ENCODE measurements around the gene TET3.

Gene TET3

DNA sequence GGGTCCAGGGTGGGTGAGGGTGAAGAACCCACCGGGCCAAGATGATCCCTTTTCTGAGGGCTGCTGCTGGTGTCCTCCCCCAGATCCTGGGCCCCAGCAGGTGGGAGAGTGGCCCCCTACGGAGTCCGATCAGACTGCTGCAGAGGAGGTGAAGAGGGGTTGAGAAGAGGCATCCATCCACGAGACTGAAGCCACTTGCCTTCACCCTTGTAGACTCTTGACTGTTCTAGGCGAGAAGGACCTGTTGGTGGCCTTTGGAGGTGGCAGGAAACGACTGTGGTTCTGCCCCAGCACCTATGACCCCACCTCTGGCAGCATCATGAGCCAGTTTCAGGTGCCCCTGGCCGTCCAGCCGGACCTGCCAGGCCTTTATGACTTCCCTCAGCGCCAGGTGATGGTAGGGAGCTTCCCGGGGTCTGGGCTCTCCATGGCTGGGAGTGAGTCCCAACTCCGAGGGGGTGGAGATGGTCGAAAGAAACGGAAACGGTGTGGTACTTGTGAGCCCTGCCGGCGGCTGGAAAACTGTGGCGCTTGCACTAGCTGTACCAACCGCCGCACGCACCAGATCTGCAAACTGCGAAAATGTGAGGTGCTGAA lies 1.5 kb downstream of the TET3 start:
- H3K4me3 Mint-ChIP-seq, result peak overlapping the region; percentile 82
- H3K27ac Mint-ChIP-seq, result peak overlapping the region; percentile 86
- H3K9me3 Mint-ChIP-seq, result peaks cover 4% of the 10 kb centered on the region
- no peaks in the 10 kb centered on the region for H3K27me3 Mint-ChIP-seq (ENCODE audit: low read depth)
- no peak for DNase-seq (ENCODE audit: low spot score)
- peaks cover 41% of the 10 kb centered on the region for H3K36me3 Mint-ChIP-seq (ENCODE audit: low read depth)
- H3K4me1 Mint-ChIP-seq (ENCODE audit: low read depth), result peaks cover 57% of the 10 kb centered on the region

DNA sequence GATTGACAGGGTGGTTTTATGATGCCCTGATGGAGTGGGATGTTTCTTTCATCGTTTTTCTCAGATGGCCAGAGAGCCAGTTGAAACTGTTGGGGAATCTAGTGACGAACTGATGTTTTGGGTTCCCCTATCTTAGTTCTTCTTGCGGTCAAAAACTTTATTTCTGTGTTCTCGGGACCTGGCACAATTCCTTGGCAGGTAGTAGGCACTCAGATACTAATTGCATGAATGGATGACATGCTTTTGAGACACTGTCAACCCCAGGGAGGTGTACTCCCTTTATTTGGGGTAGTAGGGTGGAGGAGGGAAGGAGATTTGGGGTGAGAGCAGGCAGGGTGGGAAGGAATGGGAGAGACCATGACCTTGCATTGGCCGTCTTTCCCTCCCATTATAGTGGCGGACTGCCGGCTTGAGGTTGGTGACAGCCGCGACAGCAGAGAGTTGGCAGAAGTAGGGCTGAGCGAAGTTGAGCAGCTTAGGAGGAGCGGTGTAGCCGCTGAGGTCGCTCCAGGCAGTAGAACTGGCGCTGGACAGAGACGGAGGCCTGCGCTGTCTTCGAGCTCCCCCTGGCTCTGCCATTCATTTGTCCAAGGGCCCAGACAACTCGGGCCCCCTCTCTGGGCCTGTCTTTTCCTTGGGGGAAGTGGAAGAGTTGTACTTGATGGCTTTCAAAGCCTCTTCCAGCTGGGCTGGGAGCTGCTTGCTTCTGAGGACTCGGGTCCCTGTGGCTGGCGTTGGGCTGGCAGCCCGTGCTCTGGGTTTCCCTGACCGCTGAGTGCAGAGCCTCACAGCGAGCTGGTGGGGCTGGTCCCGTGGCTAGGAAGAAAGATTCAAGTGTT lies 2.6 kb downstream of the TET3 start:
- Mint-ChIP-seq H3K4me1 (ENCODE audit: low read depth) (peaks cover 54% of the 10 kb centered on the region), H3K27ac (peak overlapping the region; percentile 62), H3K36me3 (ENCODE audit: low read depth) (peaks cover 50% of the 10 kb centered on the region), H3K27me3 (ENCODE audit: low read depth) (no peaks in the 10 kb centered on the region), H3K9me3 (peaks cover 9% of the 10 kb centered on the region), H3K4me3 (peak overlapping the region; percentile 82)
- DNase-seq (ENCODE audit: low spot score), result peak; percentile 48

DNA sequence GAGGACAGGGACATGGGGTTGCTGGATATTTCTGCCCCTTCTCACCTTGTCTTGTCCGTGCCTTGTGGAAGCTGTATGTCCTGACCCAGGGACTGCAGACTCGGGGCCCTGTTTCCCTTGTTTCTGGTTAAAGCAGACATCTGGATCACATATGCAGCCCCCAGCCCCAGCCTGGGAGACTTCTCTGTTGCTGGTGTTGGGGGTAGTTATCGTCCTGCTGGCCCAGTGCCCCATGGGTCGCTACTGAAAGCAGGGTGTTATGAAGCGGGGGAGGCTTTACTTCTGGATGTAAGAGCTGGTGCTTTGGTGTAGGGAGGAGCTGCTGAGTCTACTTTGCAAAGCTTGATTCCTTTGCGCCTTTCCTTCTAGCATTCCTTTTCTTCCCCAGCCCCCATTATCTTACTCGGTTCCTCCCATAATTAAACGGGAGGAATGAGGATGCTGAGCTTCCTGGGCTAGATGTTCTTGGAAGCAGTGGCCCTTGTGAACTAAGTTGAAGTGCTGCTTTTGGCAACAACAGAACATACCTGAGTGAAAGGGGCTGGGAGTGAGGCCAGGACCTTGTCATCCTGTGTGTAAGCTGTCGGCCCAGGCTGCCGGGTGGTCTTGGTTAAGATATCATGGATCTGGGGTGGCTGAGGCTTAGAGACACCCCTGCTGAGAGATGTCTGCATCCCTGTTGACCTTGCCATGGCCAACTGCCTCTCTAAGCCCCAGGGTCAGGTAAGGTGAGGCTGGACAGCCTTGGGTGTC lies 3.4 kb downstream of the TET3 start:
- Mint-ChIP-seq H3K36me3 (ENCODE audit: low read depth) (peaks cover 54% of the 10 kb centered on the region), H3K4me1 (ENCODE audit: low read depth) (peaks cover 48% of the 10 kb centered on the region), H3K4me3 (peak overlapping the region; percentile 82), H3K27ac (peak overlapping the region; percentile 18), H3K27me3 (ENCODE audit: low read depth) (no peaks in the 10 kb centered on the region), H3K9me3 (peaks cover 9% of the 10 kb centered on the region)
- no peak for DNase-seq (ENCODE audit: low spot score)

DNA sequence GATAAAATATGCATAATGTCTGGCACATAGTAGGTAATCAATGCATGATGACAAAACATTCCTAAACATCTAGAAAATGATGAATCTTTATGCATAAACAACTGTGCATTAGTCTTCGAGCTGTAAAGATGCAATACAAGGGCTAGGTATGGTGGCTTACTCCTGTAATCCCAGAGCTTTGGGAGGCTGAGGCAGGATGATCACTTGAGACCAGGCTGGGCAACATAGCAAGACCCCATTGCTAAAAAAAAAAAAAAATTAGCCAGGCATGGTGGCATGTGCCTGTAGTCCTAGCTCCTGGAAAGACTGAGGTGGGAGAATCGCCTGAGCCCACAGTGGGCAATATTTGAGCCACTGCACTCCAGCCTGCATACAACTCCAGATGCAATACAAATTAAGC lies 5.3 kb downstream of the TET3 start:
- Mint-ChIP-seq H3K36me3 (ENCODE audit: low read depth) (peaks cover 61% of the 10 kb centered on the region), H3K4me3 (no peak overlapping the region), H3K27me3 (ENCODE audit: low read depth) (no peaks in the 10 kb centered on the region), H3K9me3 (peaks cover 9% of the 10 kb centered on the region), H3K27ac (no peak overlapping the region), H3K4me1 (ENCODE audit: low read depth) (peaks cover 52% of the 10 kb centered on the region)
- no peak for DNase-seq (ENCODE audit: low spot score)

DNA sequence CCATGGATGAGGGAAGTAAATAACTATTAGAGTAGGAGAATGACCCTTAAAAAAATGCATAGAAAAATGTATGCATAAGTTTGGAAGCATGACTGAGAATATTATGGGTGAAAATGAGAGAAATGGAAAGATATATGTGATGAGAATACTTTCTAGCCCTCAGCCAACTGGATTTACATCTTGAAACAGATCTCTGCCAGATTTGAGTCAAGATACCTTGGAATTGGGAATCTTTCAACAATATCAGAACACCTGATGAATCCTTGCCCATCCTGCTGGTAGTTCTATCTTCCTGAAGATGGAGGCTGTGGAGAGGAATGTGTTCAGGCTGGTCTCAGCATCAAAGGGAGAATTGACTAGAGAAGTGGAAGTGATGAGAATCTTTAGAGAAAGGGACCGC lies 5.8 kb downstream of the TET3 start:
- no peak overlapping the region for H3K27ac Mint-ChIP-seq
- H3K27me3 Mint-ChIP-seq (ENCODE audit: low read depth), result no peaks in the 10 kb centered on the region
- peaks cover 9% of the 10 kb centered on the region for H3K9me3 Mint-ChIP-seq
- no peak for DNase-seq (ENCODE audit: low spot score)
- H3K4me1 Mint-ChIP-seq (ENCODE audit: low read depth), result peaks cover 52% of the 10 kb centered on the region
- peaks cover 61% of the 10 kb centered on the region for H3K36me3 Mint-ChIP-seq (ENCODE audit: low read depth)
- no peak overlapping the region for H3K4me3 Mint-ChIP-seq

DNA sequence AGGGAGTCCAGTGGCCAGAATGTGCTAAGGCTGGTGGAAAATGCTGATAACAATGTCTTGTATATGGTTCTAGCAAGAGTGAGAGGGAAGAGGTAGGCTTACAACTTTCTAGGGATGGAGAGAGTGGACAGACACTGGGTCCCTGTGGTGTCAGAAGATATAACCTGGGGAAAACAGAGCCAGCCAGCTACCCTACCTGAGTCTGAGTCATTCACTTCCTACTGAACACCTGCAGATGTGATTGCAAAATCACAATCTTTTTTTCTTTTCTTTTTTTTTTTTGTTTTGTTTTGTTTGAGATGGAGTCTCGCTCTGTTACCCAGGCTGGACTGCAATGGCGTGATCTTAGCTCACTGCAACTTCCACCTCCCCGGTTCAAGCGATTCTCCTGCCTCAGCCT lies 7.3 kb downstream of the TET3 start:
- Mint-ChIP-seq H3K4me1 (ENCODE audit: low read depth) (peaks cover 42% of the 10 kb centered on the region), H3K27me3 (ENCODE audit: low read depth) (no peaks in the 10 kb centered on the region), H3K36me3 (ENCODE audit: low read depth) (peaks cover 51% of the 10 kb centered on the region), H3K9me3 (peaks cover 9% of the 10 kb centered on the region), H3K4me3 (peak overlapping the region; percentile 14), H3K27ac (no peak overlapping the region)
- DNase-seq (ENCODE audit: low spot score), result no peak

DNA sequence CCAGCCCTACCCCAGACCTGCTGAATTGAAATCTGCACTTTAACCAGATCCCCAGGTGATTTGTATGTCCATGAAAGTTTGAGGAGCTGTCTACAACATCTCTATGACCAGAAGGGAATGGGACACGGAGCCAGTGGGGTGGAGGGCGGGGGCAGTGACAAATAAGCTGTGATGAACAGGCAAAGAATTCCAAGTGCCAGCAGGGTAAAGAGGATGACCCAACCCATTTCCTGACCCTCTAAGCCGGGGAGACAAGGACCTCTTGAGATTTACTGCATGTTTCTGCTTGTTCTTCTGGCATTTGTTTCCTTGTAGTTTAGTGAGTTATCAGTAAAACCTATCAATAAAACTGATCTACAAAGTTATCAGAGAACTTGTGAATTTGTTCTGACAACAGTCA lies 8.7 kb downstream of the TET3 start:
- H3K4me3 Mint-ChIP-seq, result peak overlapping the region; percentile 1
- no peak for DNase-seq (ENCODE audit: low spot score)
- peak overlapping the region; percentile 11 for H3K27ac Mint-ChIP-seq
- H3K27me3 Mint-ChIP-seq (ENCODE audit: low read depth), result no peaks in the 10 kb centered on the region
- peaks cover 41% of the 10 kb centered on the region for H3K4me1 Mint-ChIP-seq (ENCODE audit: low read depth)
- peaks cover 9% of the 10 kb centered on the region for H3K9me3 Mint-ChIP-seq
- peaks cover 46% of the 10 kb centered on the region for H3K36me3 Mint-ChIP-seq (ENCODE audit: low read depth)

DNA sequence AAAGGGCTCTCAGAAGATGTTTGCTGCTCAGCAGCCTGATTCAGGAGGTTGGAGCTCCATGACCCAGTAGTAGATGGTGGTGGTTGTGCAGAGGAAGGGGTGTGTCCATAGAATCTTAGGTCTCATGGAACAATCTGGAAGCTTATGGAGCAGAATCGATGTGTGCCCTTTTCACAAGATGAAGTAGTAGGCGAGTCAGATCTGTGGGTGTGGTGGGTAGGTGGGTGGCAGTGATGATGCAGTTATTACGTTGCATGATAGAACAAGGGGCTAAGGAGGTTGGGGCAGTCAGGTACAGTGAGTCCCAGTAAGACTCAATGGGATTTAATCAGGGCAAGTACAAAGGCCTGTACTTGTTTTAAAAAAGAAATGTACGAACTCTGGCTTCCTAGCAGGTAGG lies 9.1 kb downstream of the TET3 start:
- no peak for DNase-seq (ENCODE audit: low spot score)
- Mint-ChIP-seq H3K4me1 (ENCODE audit: low read depth) (peaks cover 42% of the 10 kb centered on the region), H3K36me3 (ENCODE audit: low read depth) (peaks cover 44% of the 10 kb centered on the region), H3K9me3 (peaks cover 9% of the 10 kb centered on the region), H3K27ac (peak overlapping the region; percentile 11), H3K4me3 (peak overlapping the region; percentile 1), H3K27me3 (ENCODE audit: low read depth) (no peaks in the 10 kb centered on the region)

DNA sequence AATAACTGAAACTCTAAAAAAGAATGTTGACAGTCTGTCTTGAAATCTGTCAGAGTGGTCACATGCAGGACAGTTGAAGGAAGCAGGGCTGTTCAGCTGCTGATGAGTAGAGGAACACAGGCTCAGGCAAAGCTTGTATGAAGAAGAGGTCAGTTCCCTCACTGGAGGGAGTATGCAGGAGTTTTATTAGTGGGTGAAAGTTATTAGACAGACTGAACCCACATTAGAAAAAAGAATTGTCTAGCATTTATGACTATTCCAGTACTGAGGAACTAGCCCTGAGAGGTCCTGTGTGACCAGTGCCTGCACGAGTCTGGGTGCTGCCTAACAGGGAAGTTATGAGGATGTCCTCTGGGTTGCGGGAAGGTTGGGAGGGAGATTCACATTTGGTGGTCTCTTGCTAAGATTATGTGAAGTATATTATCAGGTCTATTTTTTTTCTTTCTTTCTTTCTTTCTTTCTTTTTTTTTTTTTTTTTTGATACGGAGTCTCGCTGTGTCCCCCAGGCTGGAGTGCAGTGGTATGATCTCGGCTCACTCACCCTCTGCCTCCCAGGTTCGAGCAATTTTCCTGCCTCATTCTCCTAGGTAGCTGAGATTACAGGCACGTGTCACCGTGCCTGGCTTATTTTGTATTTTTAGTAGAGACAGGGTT lies 9.6 kb downstream of the TET3 start:
- no peak for DNase-seq (ENCODE audit: low spot score)
- H3K4me3 Mint-ChIP-seq, result no peak overlapping the region
- H3K36me3 Mint-ChIP-seq (ENCODE audit: low read depth), result peaks cover 40% of the 10 kb centered on the region
- H3K27ac Mint-ChIP-seq, result no peak overlapping the region
- H3K4me1 Mint-ChIP-seq (ENCODE audit: low read depth), result peaks cover 42% of the 10 kb centered on the region
- no peaks in the 10 kb centered on the region for H3K27me3 Mint-ChIP-seq (ENCODE audit: low read depth)
- H3K9me3 Mint-ChIP-seq, result peaks cover 9% of the 10 kb centered on the region

DNA sequence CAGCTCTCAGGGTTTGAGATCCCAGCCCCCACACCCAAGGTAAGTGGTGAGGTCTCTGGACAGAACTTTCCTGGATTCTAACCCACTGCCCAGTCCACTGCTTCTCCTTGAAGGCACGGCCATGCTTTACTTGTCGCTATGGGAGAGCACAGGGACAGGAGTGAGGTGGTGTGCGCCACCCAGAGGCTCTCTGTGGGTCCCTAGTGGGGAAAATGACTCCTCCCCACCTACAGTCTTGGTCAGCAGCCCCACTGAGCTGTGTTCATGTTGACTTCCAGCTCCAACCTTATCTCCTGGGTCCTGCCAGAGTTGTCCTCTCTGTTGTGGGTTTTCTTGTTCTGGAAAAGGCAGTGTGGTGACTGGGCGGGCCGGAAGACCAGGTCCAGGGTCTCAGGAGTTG lies 11.1 kb downstream of the TET3 start:
- Mint-ChIP-seq H3K36me3 (ENCODE audit: low read depth) (peaks cover 25% of the 10 kb centered on the region), H3K4me1 (ENCODE audit: low read depth) (peaks cover 43% of the 10 kb centered on the region), H3K4me3 (no peak overlapping the region), H3K9me3 (peaks cover 5% of the 10 kb centered on the region), H3K27me3 (ENCODE audit: low read depth) (no peaks in the 10 kb centered on the region), H3K27ac (no peak overlapping the region)
- DNase-seq (ENCODE audit: low spot score), result no peak

DNA sequence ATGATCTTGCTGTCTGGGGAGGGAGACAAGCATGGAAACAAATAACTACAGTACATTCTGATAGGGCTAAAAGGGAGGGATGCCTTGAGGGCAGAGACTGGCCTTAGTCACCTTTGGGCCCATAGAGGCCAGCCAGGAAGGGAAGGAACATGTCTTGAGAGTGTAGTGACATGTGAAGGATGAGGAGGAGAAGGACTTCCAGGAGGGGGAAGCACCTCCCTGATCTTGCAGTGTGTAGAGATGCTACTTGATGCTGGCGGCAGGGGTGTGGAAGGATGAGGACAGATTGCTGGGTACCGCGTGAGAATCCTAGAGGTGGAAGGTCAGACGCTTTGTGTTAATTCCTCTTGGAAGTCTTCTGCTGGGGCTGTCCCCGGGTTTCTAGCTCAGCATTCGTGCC lies 13.1 kb downstream of the TET3 start:
- H3K9me3 Mint-ChIP-seq, result no peaks in the 10 kb centered on the region
- H3K36me3 Mint-ChIP-seq (ENCODE audit: low read depth), result peaks cover 15% of the 10 kb centered on the region
- no peaks in the 10 kb centered on the region for H3K27me3 Mint-ChIP-seq (ENCODE audit: low read depth)
- H3K27ac Mint-ChIP-seq, result peak overlapping the region; percentile 32
- DNase-seq (ENCODE audit: low spot score), result no peak
- no peak overlapping the region for H3K4me3 Mint-ChIP-seq
- H3K4me1 Mint-ChIP-seq (ENCODE audit: low read depth), result peaks cover 57% of the 10 kb centered on the region

DNA sequence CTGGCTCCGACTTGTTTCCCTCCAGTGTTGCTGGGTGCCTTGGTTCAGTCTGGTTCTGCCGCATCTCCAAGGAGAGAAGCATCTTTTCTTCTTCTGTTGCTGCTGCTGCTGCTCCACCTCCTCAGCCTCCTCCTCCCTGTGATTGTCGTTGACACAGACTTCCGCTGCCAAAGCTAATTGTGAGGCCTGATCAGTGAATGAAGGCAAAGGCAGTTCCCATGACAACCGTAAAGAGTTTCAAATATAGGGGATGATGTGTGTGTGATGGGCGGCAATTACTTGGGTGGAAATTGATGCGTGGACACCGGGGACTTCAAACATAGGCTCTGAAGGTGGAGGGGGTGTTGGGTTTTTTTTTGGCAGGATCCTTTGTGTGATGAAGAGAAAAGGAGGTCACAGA lies 13.7 kb downstream of the TET3 start:
- H3K27me3 Mint-ChIP-seq (ENCODE audit: low read depth), result no peaks in the 10 kb centered on the region
- peaks cover 12% of the 10 kb centered on the region for H3K36me3 Mint-ChIP-seq (ENCODE audit: low read depth)
- peaks cover 56% of the 10 kb centered on the region for H3K4me1 Mint-ChIP-seq (ENCODE audit: low read depth)
- peak overlapping the region; percentile 37 for H3K27ac Mint-ChIP-seq
- no peak for DNase-seq (ENCODE audit: low spot score)
- no peaks in the 10 kb centered on the region for H3K9me3 Mint-ChIP-seq
- H3K4me3 Mint-ChIP-seq, result no peak overlapping the region

DNA sequence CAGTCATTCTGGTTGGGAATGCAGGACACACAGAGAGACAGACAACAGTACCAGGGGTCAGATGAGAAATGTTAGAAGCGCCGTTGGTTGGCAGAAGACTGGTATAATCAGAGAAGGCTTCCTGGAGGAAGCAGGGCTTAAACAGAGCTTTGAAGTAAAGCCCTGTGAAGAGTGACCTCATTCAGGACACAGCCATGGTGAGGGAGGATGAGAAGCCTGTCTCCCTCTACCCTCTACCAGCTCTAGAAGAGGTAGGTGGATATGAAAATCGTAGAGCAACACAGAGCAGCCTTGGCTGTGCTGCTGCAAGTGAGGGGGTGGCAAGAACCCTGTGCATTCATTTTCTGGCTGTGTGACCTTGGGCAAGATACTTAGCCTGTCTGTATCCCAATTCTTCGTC lies 14.2 kb downstream of the TET3 start:
- no peak for DNase-seq (ENCODE audit: low spot score)
- Mint-ChIP-seq H3K9me3 (no peaks in the 10 kb centered on the region), H3K36me3 (ENCODE audit: low read depth) (peaks cover 7% of the 10 kb centered on the region), H3K4me1 (ENCODE audit: low read depth) (peaks cover 54% of the 10 kb centered on the region), H3K4me3 (no peak overlapping the region), H3K27ac (no peak overlapping the region), H3K27me3 (ENCODE audit: low read depth) (no peaks in the 10 kb centered on the region)

All from T-helper 2 cell treated with Interferon-gamma antibody and Interleukin-4, amounts not matched to agents 5 μg/mL and 100 μg/mL, for 36 hours (primary cell).